NCI-H2196 (cell line): Measurements from ENCODE around the gene MYL10.
"Not testable (repeated sequence)": the region's sequence is repeated elsewhere in the genome, so short reads cannot be mapped to it uniquely, and the experiment has no call there.

Experiments used
- DNase-seq: peaks from one replicate; lab custom pipeline; 2025; ENCODE audit not compliant: unreplicated experiment; lab: John Stamatoyannopoulos, UW

Gene MYL10

DNA sequence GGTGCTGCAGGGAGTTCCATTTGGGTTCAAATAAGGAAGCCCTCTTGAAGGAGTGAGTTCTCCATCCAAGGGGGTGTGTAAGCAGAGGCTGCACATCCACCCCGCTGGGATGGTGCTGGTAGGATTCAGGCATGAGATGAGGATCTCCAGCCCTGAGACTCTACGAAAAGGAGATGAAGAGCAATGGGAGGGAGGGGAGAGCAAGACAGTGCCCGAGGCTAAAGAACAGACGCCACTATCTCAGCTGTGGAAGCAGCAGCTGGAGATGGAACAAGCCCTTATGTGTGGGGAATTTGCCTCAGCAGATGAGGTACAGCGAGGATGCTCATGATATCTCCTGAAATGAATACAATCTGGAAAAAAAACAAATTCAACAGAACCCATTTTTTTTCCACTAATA, 28.1 kb upstream of the MYL10 start:
- DNase-seq = no peak

DNA sequence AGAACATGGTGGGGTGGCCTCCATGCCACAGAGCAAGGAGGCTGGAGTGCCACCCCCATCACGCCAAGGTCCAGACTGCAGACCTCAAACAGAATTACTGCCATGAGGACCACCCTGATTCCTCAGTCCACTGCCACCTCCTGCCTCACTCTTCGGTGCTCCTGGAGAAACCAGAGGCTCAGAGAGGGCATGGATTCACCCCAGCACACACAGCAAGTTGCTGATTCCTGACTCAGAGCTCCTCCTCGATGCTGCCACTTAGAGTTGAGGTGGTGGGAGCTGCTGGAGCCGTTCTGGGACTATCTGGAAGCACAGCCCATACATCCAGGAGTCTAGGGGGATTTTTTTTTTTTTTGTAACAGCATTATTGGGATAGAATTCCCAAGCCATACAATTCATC, 22.0 kb upstream of the MYL10 start:
- no peak for DNase-seq

DNA sequence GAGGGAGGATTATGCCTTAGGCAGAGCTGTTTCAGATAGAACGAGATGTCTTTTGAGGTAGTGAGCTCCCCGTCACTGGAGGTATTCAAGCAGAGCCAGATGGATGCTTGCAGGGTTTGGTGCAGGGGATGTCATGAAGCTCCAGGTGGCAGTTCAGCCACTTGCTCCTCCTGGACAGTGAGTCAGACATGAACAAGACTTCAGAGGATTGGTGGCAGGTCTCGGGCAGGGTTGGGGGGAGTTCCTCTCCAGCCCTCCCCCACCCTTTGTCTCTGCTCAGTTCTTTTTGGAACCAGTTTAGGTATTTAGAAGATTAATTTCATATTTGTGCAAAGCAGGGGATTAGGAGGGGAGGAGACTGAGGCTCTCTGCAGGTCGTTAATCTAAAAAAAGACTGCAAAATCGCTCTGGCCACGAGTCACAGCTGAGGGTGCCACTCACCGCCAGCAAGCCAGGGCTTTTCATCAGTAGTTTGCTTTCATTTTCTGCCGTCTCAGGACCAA, 21.5 kb upstream of the MYL10 start:
- DNase-seq = no peak

DNA sequence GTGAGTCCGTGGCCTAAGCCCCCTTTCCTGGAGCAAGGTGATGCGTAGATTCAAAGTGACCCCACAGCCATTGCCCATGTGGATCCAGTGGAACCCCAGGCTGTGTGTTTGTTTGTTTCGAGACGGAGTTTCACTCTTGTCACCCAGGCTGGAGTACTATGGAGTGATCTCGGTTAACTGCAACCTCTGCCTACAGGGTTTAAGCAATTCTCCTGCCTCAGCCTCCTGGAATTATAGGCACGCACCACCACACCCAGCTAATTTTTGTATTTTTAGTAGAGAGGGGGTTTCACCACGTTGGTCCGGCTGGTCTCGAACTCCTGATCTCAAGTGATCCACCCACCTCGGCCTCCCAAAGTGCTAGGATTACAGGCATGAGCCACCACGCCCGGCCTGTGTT, 18.8 kb upstream of the MYL10 start:
- DNase-seq = not testable (repeated sequence)

DNA sequence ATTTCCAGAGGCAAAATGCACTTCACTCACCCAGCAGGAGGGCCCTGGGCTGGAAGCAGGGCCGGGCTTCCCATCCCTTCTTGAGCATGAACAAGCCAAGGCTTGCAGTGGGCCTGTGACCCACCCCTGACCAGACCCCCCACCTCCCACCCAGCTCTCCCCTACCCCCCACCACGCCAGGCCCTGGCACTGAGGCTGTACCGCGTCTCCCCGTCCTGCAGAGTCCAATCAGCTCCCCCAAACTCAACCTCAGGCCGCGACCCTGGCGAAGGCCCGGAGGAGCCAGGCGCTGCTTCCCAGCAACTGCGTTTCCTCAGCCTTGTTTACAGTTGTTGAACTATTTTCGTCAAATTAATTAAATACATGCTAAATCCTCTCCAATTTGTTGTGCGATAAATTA, 16.9 kb upstream of the MYL10 start:
- no peak for DNase-seq

DNA sequence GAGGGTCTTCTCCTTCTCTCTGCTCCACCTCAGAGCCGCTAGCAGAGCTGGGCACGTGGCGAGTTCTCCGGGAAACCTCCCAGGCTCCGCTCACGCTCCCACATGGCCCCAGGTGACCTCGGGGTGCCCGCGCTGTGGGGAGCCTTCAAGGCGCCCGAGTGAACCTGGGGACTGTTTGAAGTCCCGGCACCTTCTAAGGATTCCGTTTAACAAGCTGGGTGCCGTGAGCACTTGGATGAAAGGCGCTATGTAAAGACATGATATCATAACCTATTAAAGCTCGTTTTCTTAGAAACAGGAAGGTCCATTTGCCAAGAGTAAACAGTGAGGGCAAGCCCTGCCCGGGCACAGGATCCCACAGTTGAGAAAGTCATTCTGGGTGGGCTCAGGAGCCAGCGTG, 15.8 kb upstream of the MYL10 start:
- no peak for DNase-seq

DNA sequence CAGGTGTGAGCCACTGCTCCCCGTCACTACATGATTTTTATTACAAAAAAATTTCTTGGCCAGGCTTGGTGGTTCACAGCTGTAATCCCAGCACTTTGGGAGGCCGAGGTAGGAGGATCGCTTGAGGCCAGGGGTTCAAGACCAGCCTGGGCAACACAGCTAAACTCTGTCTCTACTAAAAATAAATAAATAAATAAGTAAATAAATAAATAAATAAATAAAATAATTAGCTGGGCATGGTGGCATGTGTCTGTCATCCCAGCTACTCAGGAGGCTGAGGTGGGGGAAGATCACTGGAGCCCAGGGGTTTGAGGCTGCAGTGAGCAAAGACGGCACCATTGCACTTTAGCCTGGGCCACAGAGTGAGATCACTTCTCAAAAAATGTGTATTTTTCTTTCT, 10.0 kb upstream of the MYL10 start:
- DNase-seq = not testable (repeated sequence)

DNA sequence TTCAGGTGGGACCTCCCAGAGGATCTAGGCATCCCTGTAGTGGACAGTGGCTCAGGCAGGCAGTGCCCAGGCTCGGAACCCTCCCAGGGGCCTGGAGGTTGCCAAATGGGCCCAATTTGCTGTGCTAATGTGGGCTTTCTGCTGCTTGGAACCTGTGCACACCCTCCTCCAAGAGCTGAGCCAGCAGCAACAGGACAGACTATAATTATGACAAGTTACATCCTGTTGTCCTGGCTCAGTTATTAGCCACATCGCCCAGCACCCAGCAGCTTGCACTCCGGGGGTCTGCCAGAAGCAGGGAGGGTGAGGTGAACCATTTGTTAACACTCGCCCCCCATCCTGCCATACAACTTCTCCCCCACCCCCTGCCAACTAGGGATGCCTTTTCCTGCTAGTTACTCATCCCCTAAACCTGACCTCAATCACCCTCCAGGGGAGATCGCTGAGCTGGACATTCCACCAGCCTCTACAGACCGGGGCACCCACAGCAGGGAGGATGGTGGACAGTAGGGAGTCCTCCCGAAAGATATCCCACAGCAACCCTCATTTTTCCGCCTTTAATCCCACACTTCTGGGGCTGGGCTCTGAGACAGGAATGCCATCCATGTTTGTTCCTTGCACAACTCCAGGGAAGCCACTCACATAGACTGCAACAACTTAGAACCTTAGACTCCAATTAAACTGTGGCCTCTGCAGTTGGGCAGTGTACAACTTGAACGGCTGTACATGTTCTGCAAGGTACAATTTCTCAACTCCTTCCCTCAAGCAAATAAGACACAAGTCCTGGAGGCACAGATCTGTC, 7.9 kb upstream of the MYL10 start:
- no peak for DNase-seq

DNA sequence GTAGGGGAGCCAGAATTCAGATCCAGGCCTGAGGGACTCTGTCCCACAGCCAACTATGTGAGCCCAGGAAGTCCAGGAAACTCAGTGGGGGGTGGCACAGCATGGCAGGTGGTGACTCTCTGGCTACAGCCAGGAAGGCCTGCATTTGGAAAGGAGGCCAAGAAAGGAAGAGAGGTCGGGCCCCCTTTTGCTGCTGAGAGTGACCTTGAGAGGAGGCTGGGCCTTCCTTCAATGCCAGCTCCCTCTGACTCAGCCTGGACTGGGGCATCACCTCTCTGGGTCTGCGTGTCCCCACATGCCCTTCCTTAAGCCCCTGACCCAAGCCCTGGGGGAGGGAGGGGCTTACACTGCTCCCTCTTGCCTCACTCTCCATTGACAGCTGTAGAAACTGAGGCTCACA, 6.4 kb upstream of the MYL10 start:
- no peak for DNase-seq

DNA sequence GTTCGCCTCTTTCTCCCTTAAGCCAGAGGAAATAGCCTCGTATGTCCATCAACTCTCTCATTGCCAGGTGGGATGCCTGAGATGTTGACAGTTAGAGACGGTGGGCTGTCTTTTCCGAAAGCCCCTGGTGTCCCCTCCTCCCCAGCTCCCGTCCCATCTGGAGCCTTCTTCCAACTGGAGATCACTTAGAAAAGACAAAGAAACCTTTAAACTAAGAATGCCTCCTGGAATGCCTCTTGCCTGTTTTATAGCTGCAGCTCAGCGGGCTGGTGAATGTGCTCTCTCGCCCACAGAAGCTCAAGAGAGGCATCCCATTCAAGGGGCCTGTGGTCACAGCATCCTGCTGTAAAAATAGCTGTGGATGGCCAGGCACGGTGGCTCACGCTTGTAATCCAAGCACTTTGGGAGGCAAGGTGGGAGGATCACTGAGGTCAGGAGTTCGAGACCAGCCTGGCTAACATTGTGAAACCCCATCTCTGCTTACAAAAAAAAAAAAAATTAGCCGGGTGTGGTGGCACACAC, 5.2 kb upstream of the MYL10 start:
- no peak for DNase-seq

DNA sequence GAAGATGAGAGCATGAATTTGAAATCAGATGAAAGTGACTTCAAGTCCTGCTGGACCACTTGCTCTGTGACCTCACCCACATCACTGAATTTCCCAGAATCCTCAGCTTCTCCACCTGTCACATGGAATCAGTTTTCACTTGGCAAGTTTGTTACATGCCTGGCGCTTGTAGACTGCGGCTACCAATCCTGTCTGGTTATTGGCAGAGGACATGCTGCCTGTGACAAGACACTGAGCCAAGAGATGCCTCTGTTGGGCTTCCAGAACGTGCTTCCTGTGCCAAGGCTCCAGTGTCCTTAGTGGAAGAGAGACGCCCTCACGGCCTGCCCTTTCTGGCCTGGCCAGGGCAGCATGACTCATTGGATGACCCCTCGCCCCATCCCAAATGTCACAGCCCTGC, 4.4 kb upstream of the MYL10 start:
- DNase-seq = no peak

DNA sequence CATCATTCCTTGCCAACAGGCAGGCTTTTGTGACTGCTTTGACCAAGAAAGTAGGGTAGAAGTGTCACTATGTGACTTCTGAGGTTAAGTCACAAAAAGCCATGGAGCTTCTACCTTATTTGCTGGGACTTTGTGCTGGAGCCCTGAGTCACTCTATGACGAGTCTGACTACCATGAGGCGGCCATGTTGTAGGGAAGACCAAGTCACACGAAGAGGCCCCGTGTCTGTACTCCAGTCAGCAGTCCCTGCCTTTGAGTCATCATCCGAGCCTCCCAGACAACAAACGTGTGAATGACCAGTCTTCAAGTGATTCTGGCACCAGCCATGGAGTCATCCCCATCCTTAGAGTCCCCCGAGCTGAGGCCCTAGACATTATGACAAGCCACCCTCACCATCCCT, 3.5 kb upstream of the MYL10 start:
- no peak for DNase-seq

DNA sequence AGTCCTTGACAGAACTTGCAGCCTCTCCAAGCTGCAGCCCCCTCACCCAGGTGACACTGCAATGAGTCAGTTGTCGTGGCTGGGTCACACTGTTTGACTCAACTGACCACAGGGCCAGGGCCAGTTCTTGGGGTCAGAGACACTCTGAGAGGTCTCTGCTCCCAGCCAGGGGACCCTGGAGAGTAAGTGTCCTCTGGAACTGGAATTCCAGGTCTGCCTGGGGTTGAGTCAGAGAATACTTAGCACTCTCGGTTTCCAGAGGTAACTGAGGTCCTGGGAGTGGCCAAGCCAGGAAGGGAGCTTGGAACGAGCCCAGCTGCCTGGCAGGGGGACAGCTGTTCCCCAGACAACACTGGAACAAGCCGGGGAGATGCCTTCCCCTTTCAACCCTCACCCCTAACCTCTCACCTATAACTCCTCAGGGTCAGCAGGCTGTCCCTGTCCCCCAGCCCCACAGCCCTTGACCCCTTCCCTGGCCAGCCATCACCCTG, 2.2 kb upstream of the MYL10 start:
- DNase-seq = no peak

DNA sequence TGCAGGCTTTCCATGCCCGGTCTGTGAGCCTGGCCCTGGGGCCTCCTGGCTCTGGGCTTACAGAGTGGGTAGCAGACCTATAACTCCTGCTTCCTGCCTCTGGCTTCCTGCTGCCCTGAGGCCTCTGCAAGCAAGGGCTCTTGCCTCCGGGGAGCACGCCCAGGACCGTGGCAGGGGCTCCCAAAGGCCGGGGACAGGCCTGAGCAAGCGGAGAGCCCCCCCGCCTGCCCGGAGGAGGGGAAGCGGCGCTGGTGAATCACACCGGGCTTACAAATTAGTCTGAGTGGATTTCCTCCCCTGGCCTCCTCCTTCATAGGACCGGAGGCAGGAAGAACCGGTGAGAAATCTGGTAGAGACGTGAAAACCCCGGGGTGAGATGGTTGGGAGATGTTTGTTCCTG, 1.5 kb upstream of the MYL10 start:
- no peak for DNase-seq

DNA sequence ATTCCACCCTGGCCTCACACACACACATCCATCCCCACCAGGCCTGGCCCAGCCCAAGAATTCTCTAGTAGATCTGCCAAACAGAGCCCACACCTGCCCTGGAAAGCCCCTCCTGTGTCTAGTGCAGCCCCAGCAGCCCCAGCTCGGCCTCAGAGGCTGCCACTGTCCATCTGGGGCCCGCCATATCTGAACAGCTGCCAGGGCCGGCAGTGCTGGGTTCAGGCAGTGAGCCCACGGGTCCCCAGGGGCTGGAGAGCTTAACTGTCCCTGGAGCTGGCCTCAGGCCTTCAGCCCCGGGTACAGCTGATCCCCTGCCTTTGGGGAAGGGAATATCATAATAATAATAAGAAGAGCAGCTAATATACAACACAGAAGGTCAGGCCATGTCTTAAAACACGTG, 574 bp downstream of the MYL10 start:
- no peak for DNase-seq

DNA sequence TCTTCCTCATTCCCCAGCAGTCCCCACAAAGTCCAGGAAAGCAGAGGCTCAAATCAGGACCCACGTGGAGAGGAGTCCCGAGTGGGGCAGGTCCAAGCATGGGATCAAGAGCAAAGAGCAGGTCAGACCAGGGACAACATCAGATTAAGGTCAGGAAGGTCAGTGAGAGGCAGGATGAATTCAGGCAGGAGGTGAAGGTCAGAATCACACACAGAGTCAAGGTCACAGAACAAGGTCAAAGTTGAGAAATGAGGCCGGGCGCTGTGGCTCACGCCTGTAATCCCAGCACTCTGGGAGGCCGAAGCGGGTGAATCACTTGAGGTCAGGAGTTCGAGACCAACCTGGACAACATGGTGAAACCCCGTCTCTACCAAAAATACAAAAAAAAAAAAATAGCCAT, 2.3 kb downstream of the MYL10 start:
- DNase-seq = no peak

DNA sequence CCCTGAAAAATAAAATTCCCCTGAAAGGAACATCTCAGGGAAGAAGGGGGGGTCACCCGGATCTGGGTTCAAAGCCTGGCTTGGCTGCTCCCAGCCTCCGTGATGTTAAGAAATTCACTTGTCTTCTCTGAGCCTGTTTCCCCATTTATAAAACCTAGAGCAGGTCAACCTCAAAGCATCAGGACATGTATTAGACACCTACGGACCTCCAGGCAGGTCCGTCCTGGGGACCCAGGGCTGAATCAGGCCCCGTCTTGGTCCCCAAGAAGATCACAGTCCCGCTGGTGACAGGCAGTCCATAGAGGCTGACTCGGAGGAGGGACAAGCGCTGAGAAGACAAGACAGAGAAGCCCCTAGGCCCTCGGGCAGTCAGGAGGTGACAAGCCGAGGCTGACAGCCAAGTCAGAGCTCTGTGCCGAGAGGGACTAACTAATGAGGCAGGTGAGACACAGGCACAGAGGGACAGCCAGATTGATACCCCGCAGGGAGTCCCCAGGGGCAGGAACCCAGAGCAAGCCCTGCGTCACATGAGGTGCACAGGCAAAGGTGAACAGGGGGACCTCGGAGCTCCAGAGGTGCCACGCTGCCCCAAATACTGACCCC, 2.9 kb downstream of the MYL10 start:
- no peak for DNase-seq

DNA sequence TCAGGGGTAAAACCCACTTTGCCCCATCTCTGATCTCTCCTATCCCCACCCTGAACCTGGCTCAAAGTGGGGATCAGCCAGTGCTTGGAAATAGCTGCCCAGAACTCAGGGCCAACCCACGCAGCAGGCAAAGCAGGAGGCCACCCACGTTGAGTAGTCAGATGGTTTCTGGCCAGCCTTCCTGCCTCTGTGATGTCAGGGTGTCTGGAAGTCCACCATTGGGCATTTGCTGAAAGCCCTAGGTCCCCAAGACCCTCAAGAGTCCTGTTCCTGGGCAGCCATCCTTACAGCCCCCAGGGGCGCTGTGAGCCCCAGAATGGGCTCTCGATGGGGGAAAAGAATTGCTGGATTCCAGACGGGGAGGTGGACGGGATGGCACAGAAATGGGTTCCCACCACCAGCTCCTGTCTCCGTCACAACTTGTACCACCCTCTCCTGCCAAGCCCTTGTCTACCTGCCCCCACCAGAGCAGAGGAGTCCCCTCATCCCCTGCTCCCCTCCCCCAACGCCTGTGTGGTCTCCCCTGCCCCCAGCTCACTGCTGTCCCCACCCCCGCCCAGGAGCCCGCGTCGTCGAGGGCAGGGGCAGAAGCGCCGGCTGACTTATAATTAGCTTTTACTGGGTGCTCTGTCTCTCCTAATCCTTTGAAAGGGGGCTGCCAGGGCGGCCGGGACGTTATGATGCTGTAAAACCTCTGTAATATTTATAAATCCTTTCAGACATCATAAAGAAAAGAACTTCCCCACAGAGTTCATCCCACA, 3.9 kb downstream of the MYL10 start:
- DNase-seq = no peak

DNA sequence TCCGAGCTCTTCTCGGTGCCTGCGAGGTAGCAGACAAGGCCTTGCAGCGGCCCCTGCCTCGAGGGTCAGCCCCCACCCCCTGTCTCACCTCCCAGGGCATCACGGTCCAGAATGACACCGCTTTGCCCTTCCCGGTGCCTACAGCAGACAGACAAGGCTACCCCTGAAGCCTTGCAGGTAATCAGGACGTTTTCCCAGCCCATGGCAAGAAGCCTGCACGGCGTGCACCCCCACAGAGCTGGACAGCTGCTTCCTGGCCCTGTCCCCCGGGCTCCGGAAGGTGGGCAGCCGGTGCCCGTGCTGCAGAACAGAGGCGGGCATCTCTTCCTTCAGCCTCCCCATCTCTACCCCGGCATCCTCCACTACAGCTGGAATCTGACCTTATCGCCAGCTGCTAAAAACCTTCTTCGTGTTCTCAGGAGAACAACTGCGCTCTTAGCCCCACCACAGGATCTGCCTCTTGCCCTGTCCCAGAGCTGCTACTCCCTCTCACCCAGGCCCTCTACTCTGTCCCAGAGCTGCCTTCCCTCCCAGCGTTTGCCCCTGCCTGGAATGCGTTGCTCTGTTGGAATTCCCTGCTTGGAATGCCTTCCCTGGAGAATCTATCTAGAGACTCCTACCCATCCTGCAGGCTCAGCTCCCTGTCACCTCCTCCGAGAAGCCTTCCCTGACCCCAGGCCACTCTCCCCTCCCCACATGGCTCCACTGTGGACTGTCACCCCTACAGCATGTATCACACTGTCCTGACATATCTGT, 4.7 kb downstream of the MYL10 start:
- DNase-seq = no peak

DNA sequence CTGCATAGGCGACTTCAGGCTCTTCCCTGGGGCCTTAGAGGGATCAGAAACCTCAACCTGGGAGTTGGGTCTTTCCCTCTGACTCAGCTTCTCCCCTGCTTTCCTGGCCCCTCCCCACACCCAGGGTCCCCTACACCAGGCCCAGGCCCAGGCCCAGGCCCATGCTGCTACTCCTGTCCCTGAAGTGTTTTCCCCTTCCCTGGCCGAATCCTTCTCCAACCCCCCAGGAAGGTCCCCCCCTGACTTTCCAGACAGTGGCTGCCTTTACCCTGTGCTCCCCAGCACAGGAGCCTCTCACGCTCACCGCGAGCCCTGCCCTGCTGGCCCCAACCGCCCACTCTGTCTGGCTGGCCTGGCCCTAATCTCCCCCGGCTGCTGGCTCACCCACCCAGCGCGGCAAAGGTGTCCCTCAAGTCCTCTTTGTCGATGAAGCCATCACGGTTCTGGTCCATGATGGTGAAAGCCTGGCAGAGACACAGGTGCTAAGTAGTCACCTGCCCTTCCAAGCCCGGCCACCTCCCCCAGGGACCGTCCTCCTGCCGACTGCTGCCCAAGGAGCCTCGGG, 6.4 kb downstream of the MYL10 start:
- DNase-seq = no peak

DNA sequence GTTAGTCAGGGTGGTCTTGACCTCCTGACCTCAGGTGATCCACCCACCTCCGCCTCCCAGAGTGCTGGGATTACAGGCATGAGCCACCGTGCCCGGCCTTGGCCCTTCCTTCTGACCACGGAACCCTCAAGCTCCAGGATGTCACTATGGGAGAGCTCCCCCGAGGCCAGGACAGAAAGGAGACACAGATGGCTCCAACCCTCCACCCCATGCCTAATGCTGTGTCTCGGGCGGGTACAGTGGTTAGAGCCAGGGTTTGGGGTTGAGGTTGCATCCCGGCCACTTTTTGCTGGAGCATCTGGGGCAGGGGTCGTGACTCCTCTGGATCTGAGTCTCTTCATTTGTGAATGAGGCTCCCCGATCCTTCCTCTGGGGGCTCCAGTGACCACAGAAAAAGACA, 8.1 kb downstream of the MYL10 start:
- no peak for DNase-seq
